Heart left ventricle (tissue), 16 donors: ENCODE results near the gene HDAC4. TPM values are rescaled to one million over a fixed set of nuclear protein-coding genes. Genes with fewer than 3 reads are reported as not detected.

Experiments
- ATAC-seq, 4 donors: fragments of 200-7000 bp; cut with Tn5 transposase; one replicate each; pipeline ENCODE4 v1.9.1; 2020 to 2022; ENCODE audit warnings: moderate library complexity in 4 of 4, mild to moderate bottlenecking in 3 of 4, moderate number of reproducible peaks in 1 of 4
- DNase-seq, 5 donors: peaks; one replicate each; pipeline ENCODE4 v3.0.0-alpha.2; 2020
- H3K27ac ChIP-seq, 12 donors: fragments of 200-600 bp; sonication (generic) in 4 of 12; one replicate each; pipeline versions ENCODE4 v1.5.0 to v1.8.0; 2016 to 2022; ENCODE audit warnings: mild to moderate bottlenecking in 2 of 12
- H3K27me3 ChIP-seq, 9 donors: fragments of 200-600 bp; sonication (generic) in 2 of 9; one replicate each; pipeline versions ENCODE4 v1.5.1 to v1.8.0; 2016 to 2022; ENCODE audit warnings: mild to moderate bottlenecking in 3 of 9
- H3K36me3 ChIP-seq, 9 donors: fragments of 200-600 bp; sonication (generic) in 2 of 9; one replicate each; pipeline versions ENCODE4 v1.5.0 to v1.8.0; 2018 to 2022; ENCODE audit warnings: mild to moderate bottlenecking in 2 of 9
- H3K4me1 ChIP-seq, 12 donors: fragments of 200-600 bp; sonication (generic) in 4 of 12; one replicate each; pipeline versions ENCODE4 v1.5.0 to v1.8.0; 2016 to 2022; ENCODE audit warnings: mild to moderate bottlenecking in 3 of 12
- H3K4me3 ChIP-seq, 12 donors: fragments of 200-600 bp; sonication (generic) in 4 of 12; one replicate each; pipeline versions ENCODE4 v1.5.0 to v1.8.0; 2017 to 2022; ENCODE audit warnings: mild to moderate bottlenecking in 9 of 12, moderate library complexity in 4 of 12
- H3K9me3 ChIP-seq, 12 donors: fragments of 200-600 bp; sonication (generic) in 4 of 12; one replicate each; pipeline versions ENCODE4 v1.5.0 to v1.8.0; 2016 to 2022; ENCODE audit warnings: mild to moderate bottlenecking in 1 of 12
- CTCF ChIP-seq, 12 donors: fragments of 200-600 bp; sonication (generic) in 4 of 12; IDR thresholded peaks; one replicate each; pipeline versions ENCODE4 v1.5.0 to v1.8.0; 2018 to 2022; ENCODE audit warnings: antibody characterized with exemption in 12 of 12, mild to moderate bottlenecking in 5 of 12
- POLR2A ChIP-seq, 2 donors: fragments of 450-650 bp; IDR thresholded peaks; one replicate each; pipeline ENCODE4 v1.6.1; 2017; ENCODE audit warnings: antibody characterized with exemption in 2 of 2, mild to moderate bottlenecking in 2 of 2, moderate library complexity in 2 of 2
- WGBS, 4 donors: extraction: QIAGEN DNeasy Blood & Tissue Kit in 2 of 4; methylation state at CpG; one replicate each; pipeline versions ENCODE4 v1.1.5 to v1.1.7; 2013 to 2018; 5-methylcytosine and 5-hydroxymethylcytosine counted together
- intact Hi-C, 10 donors: fragments of 100-400 bp; cut with DNase I; formaldehyde crosslinking; loops; one replicate each; pipeline versions ENCODE4 v1.11.1 to v1.14.2; 2022
- polyA plus RNA-seq, 2 donors: library from polyadenylated mRNA; stranded (reverse); fragments of 200-250 nt; gene quantifications; one replicate each; pipeline ENCODE4 v1.2.3, GENCODE V29; 2013
- total RNA-seq, 9 donors: library from RNA; depleted of rRNA in 2 of 9; stranded (reverse); fragments of >200 nt in 2 of 9; fragmentation: NEBNext Ultra II Directional in 3 of 9; extraction: Animal tissue kit (Norgen Biotek cat#: 25700) in 3 of 9; gene quantifications; one replicate each; pipeline versions ENCODE4 v1.1.0 to v1.2.4, GENCODE V29; 2016 to 2023
- donor health status: ischemic (EF 13 %, LVEDD 7.1; RV severe dilation, severe dysfunction).
- donor health status: healthy with polysubstance abuse.
- donor health status: DM: no; HTN: yes; CAD: no.
- donor health status: DM: no; HTN: no; CAD: no.
- donor health status: ischemic (EF 25% LVEDD 6.9; RV normal size, moderate dysfunction).
- donor health status: ischemic (EF 25% LVEDD 5.7; RV mildly dilated, moderate dysfunction).
- donor health status: healthy.
- donor health status: DM: yes; HTN: yes; CAD: no.
- donor health status: ischemic (EF 35%, LVEDD 5.7; RV mildly dilated, moderate dysfunction).
- donor health status: nonischemic (EF 11% LVEDD 7.7; RV severe dilation, severe dysfunction).
- donor health status: DM: yes; HTN: yes; CAD: no.
- donor health status: PGD.
- donor health status: ischemic (EF 29% LVEDD 5.4; RV normal size, mild dysfunction).
- donor health status: nonischemic (EF 23%, LVEDD 6.1; RV moderate dilation, normal function).

Gene HDAC4
- total and polyA plus RNA-seq, 11 donors, result 13.9 to 37.6 (median 27.5) TPM

GRCh38 chr2:239049421-239050251 lies 351.2 kb downstream of the HDAC4 start:
- Histone ChIP-seq H3K27ac (no peak overlapping the region), H3K4me1 (peaks cover 0 to 3% (median 0%) of the 10 kb centered on the region in 12 donors), H3K4me3 (no peak overlapping the region), H3K9me3 (peaks cover 0 to 13% (median 0%) of the 10 kb centered on the region in 12 donors), H3K27me3 (no peaks in the 10 kb centered on the region), H3K36me3 (peaks cover 0 to 47% (median 32%) of the 10 kb centered on the region in 9 donors)
- DNase-seq (peak in 2 of 5 donors; percentile 7 to 30), ATAC-seq (no peak)
- 95 to 96% (median 95%) methylated on average over 27 to 28 of the region's 28 CpGs for WGBS, 4 donors
- TF ChIP-seq POLR2A (IDR thresholded peaks at IDR 0.05) (no peak), CTCF (IDR thresholded peaks at IDR 0.05) (no peak)
- intact Hi-C loops, result loop anchor here in 1 of 10 donors (10.0 kb wide), 1 partner anchor 835 kb away; no protein-coding TSS in a partner anchor

GRCh38 chr2:239048736-239049135 lies 352.1 kb downstream of the HDAC4 start:
- Histone ChIP-seq H3K9me3 (peaks cover 0 to 13% (median 0%) of the 10 kb centered on the region in 12 donors), H3K4me3 (no peak overlapping the region), H3K27me3 (no peaks in the 10 kb centered on the region), H3K27ac (no peak overlapping the region), H3K36me3 (peaks cover 0 to 38% (median 23%) of the 10 kb centered on the region in 9 donors), H3K4me1 (peaks cover 0 to 3% (median 0%) of the 10 kb centered on the region in 12 donors)
- peak in 1 of 5 donors; percentile 4 for DNase-seq
- intact Hi-C loops, result loop anchor here in 1 of 10 donors (10.0 kb wide), 1 partner anchor 836 kb away; no protein-coding TSS in a partner anchor
- 89 to 93% (median 92%) methylated on average over 16 of the region's 16 CpGs for WGBS, 4 donors
- ATAC-seq, result no peak
- TF ChIP-seq POLR2A (IDR thresholded peaks at IDR 0.05) (no peak), CTCF (IDR thresholded peaks at IDR 0.05) (no peak)

- intact Hi-C loops, result loop anchor here in 1 of 10 donors (10.0 kb wide), 1 partner anchor 837 kb away; no protein-coding TSS in a partner anchor
- Histone ChIP-seq H3K36me3 (peaks cover 0 to 29% (median 15%) of the 10 kb centered on the region in 9 donors), H3K27ac (no peak overlapping the region), H3K9me3 (peaks cover 0 to 13% (median 0%) of the 10 kb centered on the region in 12 donors), H3K4me1 (peaks cover 0 to 3% (median 0%) of the 10 kb centered on the region in 12 donors), H3K4me3 (no peak overlapping the region), H3K27me3 (no peaks in the 10 kb centered on the region)
- peak in 2 of 5 donors; percentile 12 to 14 for DNase-seq
- 96 to 97% (median 96%) methylated on average over 11 of the region's 11 CpGs for WGBS, 4 donors
- ATAC-seq, result peak in 1 of 4 donors; percentile 27
- TF ChIP-seq POLR2A (IDR thresholded peaks at IDR 0.05) (no peak), CTCF (IDR thresholded peaks at IDR 0.05) (no peak)
Measured at GRCh38 chr2:239047861-239048260, 353.0 kb downstream of the HDAC4 start.

GRCh38 chr2:239047420-239047819 lies 353.4 kb downstream of the HDAC4 start:
- WGBS, 4 donors, result 94 to 97% (median 95%) methylated on average over 7 to 8 of the region's 8 CpGs
- TF ChIP-seq POLR2A (IDR thresholded peaks at IDR 0.05) (no peak), CTCF (IDR thresholded peaks at IDR 0.05) (no peak)
- Histone ChIP-seq H3K9me3 (peaks cover 0 to 13% (median 0%) of the 10 kb centered on the region in 12 donors), H3K36me3 (peaks cover 0 to 25% (median 10%) of the 10 kb centered on the region in 9 donors), H3K27ac (no peak overlapping the region), H3K27me3 (no peaks in the 10 kb centered on the region), H3K4me1 (peaks cover 0 to 3% (median 0%) of the 10 kb centered on the region in 12 donors), H3K4me3 (no peak overlapping the region)
- ATAC-seq (peak in 2 of 4 donors; percentile 26 to 31), DNase-seq (peak in 3 of 5 donors; percentile 13 to 54 (median 16))
- intact Hi-C loops, result loop anchor here in 1 of 10 donors (10.0 kb wide), 1 partner anchor 837 kb away; no protein-coding TSS in a partner anchor
